OCI-LY7 (cell line): ENCODE results near the gene ZBED5.
"Not testable (repeated sequence)": the region's sequence is repeated elsewhere in the genome, so short reads cannot be mapped to it uniquely, and the experiment has no call there.

Source experiments
- EZH2phosphoT487 ChIP-seq: fragments of 200-600 bp; sonication (generic); IDR thresholded peaks from 2 replicates; pipeline ENCODE4 v1.6.1; 2018; ENCODE audit warnings: low read depth, borderline replicate concordance, mild to moderate bottlenecking, mixed run types, antibody characterized with exemption, low read length, moderate library complexity, mixed read lengths
- TF ChIP-seq, protein P1 (sequence below): fragments of 200-600 bp; sonication (generic); conservative IDR thresholded peaks from 2 replicates; pipeline ENCODE4 v1.5.1; 2014; ENCODE audit warnings: mild to moderate bottlenecking, antibody characterized with exemption, low read length, moderate library complexity, mixed read lengths

DNA sequence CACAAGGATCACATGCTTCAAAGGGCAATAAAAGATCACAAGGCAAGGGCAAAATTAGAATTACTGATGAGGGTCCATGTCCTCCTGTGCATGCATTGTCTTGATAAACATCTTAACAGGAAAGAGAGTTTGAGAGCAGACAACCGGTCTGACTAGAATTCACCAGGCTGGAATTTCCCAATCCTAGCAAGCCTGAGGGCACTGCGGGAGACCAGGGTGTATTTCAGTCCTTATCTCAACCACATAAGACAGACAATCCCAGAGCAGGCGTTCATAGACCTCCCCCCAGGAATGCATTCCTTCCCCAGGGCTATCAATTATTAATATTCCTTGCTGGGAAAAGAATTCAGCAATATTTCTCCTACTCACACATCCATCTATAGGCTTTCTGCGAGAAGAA lies 26.4 kb upstream of the ZBED5 start:
- TF ChIP-seq, protein P1, sequence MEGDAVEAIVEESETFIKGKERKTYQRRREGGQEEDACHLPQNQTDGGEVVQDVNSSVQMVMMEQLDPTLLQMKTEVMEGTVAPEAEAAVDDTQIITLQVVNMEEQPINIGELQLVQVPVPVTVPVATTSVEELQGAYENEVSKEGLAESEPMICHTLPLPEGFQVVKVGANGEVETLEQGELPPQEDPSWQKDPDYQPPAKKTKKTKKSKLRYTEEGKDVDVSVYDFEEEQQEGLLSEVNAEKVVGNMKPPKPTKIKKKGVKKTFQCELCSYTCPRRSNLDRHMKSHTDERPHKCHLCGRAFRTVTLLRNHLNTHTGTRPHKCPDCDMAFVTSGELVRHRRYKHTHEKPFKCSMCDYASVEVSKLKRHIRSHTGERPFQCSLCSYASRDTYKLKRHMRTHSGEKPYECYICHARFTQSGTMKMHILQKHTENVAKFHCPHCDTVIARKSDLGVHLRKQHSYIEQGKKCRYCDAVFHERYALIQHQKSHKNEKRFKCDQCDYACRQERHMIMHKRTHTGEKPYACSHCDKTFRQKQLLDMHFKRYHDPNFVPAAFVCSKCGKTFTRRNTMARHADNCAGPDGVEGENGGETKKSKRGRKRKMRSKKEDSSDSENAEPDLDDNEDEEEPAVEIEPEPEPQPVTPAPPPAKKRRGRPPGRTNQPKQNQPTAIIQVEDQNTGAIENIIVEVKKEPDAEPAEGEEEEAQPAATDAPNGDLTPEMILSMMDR = not testable (repeated sequence)
- not testable (repeated sequence) for TF ChIP-seq EZH2phosphoT487
